Left ventricle myocardium inferior (tissue), 1 donor: Measurements from ENCODE around the gene ARHGAP25. TPM values are rescaled to one million over a fixed set of nuclear protein-coding genes. Genes with fewer than 3 reads are reported as not detected.

Experiments
- DNase-seq: peaks from one replicate; pipeline ENCODE4 v3.0.0-alpha.2; 2020
- H3K27ac ChIP-seq: fragments of 200-600 bp; replicated peaks from 2 replicates; pipeline ENCODE4 v1.8.0; 2021
- H3K27me3 ChIP-seq: fragments of 200-600 bp; 2 replicates; pipeline ENCODE4 v1.8.0; 2021; ENCODE audit warnings: low read depth
- H3K36me3 ChIP-seq: fragments of 200-600 bp; 2 replicates; pipeline ENCODE4 v1.8.0; 2021
- H3K4me1 ChIP-seq: fragments of 200-600 bp; 2 replicates; pipeline ENCODE4 v1.8.0; 2021
- H3K4me3 ChIP-seq: fragments of 200-600 bp; 2 replicates; pipeline ENCODE4 v1.8.0; 2021; ENCODE audit warnings: mild to moderate bottlenecking, moderate library complexity
- H3K9me3 ChIP-seq: fragments of 200-600 bp; replicated peaks from 2 replicates; pipeline ENCODE4 v1.8.0; 2021
- intact Hi-C: fragments of 100-400 bp; cut with micrococcal nuclease; formaldehyde crosslinking; loops from one replicate; pipeline ENCODE4 v1.11.0; 2022
- total RNA-seq: library from RNA; stranded (reverse); fragmentation: NEBNext Ultra II Directional; extraction: Animal tissue kit (Norgen Biotek cat#: 25700); gene quantifications from one replicate; pipeline ENCODE4 v1.2.1, GENCODE V29; 2021
- TF ChIP-seq, protein P1 (sequence below): fragments of 200-600 bp; IDR thresholded peaks from 2 replicates; pipeline ENCODE4 v1.8.0; 2021; ENCODE audit warnings: antibody characterized with exemption, mild to moderate bottlenecking, borderline replicate concordance
- donor health status: DM: no; HTN: yes; CAD: no; lungs with severe emphysema.

Gene ARHGAP25
- total RNA-seq, 1 donor from 2014 or later: 5.3 TPM

DNA sequence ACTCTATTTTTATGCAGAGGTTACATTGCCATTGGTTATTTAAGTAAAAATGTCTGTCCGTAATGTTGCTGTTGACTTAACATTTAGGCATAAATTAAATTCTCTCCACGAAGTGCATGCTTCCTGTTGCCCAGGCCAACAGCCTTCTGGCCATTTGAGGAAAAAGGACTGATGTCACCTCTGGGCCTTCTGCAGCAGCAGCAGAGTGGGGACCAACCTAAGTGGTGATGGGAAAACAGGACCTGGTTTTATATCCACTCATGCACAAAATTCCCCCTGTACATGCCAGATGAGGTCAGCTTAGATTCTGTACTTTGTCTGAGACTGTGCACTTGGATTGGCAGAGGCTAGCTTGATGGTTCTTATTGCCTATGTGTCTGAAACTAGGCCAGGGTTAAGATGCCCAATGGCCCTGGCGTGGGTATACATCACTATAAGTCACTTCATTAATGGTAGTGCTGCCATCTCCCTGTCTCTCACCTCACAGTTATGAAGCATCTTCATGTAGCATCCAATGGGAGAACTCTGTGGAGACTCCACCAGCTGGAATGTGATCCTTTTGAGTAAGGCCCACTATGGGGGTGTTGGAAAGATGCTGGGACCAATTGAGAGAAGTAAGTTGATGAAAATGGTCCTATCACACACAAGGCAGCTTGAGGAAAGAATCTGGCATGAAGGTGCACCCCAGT lies 4.4 kb downstream of the ARHGAP25 start:
- H3K27me3 ChIP-seq: no peaks in the 10 kb centered on the region
- no peaks in the 10 kb centered on the region for H3K4me1 ChIP-seq
- no peak overlapping the region for H3K27ac ChIP-seq
- no peak overlapping the region for H3K4me3 ChIP-seq
- no peak for DNase-seq
- H3K9me3 ChIP-seq: no peaks in the 10 kb centered on the region
- intact Hi-C loops: no loop called here
- TF ChIP-seq, protein P1, sequence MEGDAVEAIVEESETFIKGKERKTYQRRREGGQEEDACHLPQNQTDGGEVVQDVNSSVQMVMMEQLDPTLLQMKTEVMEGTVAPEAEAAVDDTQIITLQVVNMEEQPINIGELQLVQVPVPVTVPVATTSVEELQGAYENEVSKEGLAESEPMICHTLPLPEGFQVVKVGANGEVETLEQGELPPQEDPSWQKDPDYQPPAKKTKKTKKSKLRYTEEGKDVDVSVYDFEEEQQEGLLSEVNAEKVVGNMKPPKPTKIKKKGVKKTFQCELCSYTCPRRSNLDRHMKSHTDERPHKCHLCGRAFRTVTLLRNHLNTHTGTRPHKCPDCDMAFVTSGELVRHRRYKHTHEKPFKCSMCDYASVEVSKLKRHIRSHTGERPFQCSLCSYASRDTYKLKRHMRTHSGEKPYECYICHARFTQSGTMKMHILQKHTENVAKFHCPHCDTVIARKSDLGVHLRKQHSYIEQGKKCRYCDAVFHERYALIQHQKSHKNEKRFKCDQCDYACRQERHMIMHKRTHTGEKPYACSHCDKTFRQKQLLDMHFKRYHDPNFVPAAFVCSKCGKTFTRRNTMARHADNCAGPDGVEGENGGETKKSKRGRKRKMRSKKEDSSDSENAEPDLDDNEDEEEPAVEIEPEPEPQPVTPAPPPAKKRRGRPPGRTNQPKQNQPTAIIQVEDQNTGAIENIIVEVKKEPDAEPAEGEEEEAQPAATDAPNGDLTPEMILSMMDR: no peak
- no peaks in the 10 kb centered on the region for H3K36me3 ChIP-seq

DNA sequence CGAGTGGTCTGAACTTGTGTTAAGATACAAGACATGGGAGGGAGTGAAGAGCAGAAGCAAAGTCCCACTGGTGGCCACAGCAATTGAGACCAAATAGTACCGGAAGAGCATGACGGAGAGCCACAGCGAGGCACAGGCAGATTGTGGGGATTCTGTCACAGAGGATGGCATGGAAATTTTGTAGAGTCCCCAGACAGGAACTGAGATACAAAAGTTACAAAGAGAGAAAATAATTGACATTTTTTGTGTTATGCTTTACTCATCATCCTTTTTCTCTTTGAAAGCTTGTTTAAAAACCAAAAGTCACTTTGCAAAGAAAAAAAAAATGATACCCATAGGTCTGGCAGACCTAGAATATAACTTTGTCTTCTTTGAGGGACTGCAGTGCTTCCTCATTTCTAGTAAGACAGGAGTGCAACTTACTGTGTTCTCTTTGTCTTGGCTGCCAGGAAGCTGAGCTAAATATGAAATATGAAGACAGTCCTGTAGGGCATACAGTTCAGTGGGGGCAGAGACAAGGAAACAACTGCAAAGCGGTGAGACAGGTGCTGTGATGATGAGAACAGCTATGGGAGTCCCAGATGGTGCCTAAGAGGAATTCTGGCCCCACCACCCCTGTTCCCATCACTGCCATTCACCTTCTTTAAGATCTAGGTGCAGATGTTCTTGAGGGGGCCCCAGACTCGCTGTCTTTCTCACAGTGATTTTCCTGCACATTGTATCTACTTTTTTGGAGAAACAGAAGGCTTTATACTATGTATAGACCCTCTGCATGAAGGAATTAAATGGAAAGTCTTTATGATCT lies 5.2 kb downstream of the ARHGAP25 start:
- no peaks in the 10 kb centered on the region for H3K27me3 ChIP-seq
- no peak for DNase-seq
- TF ChIP-seq, protein P1: no peak
- intact Hi-C loops: no loop called here
- H3K36me3 ChIP-seq: no peaks in the 10 kb centered on the region
- no peak overlapping the region for H3K4me3 ChIP-seq
- H3K27ac ChIP-seq: no peak overlapping the region
- no peaks in the 10 kb centered on the region for H3K4me1 ChIP-seq
- no peaks in the 10 kb centered on the region for H3K9me3 ChIP-seq

DNA sequence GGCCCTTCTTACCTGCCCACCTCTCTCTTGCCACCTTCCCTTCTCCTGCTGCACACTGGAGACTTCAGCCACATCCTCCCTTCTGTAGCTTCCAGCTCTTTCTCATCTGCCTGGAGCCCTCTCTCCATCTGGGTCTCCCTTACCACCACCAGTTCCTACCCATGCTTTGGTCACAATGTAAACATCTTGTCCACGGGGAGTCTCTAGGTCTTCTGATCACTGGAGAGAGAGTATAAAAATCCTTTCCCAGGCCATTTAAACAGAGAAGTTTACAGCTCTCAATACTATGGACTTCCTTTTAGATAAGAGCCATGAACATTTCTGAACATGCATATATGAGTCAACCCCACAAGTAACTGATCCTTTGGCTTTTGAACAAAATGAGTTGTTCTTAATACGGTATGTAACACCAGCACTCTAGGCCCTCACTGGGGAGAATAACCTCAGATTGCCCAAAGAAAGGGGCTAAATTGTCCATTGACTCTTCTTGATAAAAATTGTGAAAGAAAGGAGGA lies 5.8 kb downstream of the ARHGAP25 start:
- Histone ChIP-seq H3K4me1 (no peaks in the 10 kb centered on the region), H3K36me3 (no peaks in the 10 kb centered on the region), H3K4me3 (no peak overlapping the region), H3K9me3 (no peaks in the 10 kb centered on the region), H3K27ac (no peak overlapping the region), H3K27me3 (peaks cover under 1% of the 10 kb centered on the region)
- TF ChIP-seq, protein P1: no peak
- intact Hi-C loops: no loop called here
- DNase-seq: no peak

DNA sequence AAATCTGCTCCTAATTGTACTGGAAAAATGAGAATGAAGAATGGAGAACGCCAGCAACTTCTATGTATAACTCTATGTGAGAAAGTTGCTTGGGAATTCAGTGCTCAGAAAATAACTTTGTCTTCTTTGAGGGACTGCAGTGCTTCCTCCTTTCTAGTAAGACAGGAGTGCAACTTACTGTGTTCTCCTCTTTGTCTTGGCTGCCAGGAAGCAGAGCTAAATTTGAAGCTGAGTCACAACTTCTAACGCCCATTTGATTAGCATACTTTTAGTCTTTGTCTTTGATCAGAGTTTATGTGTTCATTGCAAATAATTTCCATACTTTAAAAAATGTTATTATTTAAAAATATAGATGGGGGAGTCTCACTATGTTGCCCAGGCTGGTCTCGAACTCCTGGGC lies 6.6 kb downstream of the ARHGAP25 start:
- TF ChIP-seq, protein P1: no peak
- no peaks in the 10 kb centered on the region for H3K9me3 ChIP-seq
- no peaks in the 10 kb centered on the region for H3K4me1 ChIP-seq
- no peak for DNase-seq
- H3K27me3 ChIP-seq: peaks cover 8% of the 10 kb centered on the region
- H3K4me3 ChIP-seq: no peak overlapping the region
- H3K36me3 ChIP-seq: no peaks in the 10 kb centered on the region
- H3K27ac ChIP-seq: no peak overlapping the region
- intact Hi-C loops: no loop called here

DNA sequence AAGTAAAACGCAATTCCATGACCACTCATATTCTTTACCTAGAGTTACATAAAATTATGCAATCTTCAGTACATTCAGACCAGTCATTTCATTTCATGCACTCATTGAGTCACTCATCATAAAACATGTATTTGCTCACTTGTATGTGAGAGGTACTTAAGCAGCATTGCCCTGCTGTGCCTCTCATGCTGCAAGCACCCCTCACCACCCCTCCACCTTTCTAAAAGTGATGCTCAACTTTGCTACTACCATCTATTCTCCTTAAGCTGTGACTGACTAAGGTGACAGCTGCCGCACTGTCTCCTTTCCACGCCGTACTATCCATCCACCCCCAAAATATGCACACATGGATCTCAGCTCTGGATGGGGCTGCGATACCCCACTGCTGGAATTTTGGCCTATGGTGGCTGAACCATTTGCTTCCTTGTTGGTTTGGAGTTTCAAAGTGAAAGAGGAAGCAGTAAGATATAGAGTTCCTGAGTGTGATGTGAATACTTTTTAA lies 7.2 kb downstream of the ARHGAP25 start:
- H3K9me3 ChIP-seq: no peaks in the 10 kb centered on the region
- TF ChIP-seq, protein P1: no peak
- peak overlapping the region; percentile 5 for H3K4me3 ChIP-seq
- H3K4me1 ChIP-seq: no peaks in the 10 kb centered on the region
- H3K36me3 ChIP-seq: no peaks in the 10 kb centered on the region
- peaks cover 8% of the 10 kb centered on the region for H3K27me3 ChIP-seq
- intact Hi-C loops: no loop called here
- H3K27ac ChIP-seq: peak overlapping the region; percentile 9
- no peak for DNase-seq
